ENCODE data around the gene HSDL2. TPM values are rescaled to one million over a fixed set of nuclear protein-coding genes. Genes with fewer than 3 reads are reported as not detected.
A peak's percentile ranks its signal among the peaks of the same experiment; 100 is the strongest.
"Not testable (repeated sequence)": the region's sequence is repeated elsewhere in the genome, so short reads cannot be mapped to it uniquely, and the experiment has no call there.

The HSDL2 gene
- total RNA-seq, 1 experiment from 2014 or later = 60.6 TPM

GRCh38 chr9:112361601-112362000 lies 18.3 kb upstream of the HSDL2 start:
- Histone ChIP-seq H3K27me3 (ENCODE audit: insufficient read depth, low read depth) (no peaks in the 10 kb centered on the region), H2AFZ (no peak overlapping the region), H3K4me1 (replicated peaks; ENCODE audit: insufficient read depth) (peaks cover 11% of the 10 kb centered on the region; the same call in 1 of the 2 replicates), H3K4me3 (no peak overlapping the region), H4K20me1 (ENCODE audit: insufficient read depth) (no peaks in the 10 kb centered on the region), H3K9me3 (ENCODE audit: insufficient read depth, low read depth) (peaks cover 4% of the 10 kb centered on the region; the same call in 1 of the 2 replicates), H3F3A (ENCODE audit: insufficient read depth, low read depth) (peaks cover 16% of the 10 kb centered on the region; the same call in 1 of the 2 replicates), H3K79me2 (ENCODE audit: low read depth) (no peaks in the 10 kb centered on the region), H3K36me3 (ENCODE audit: low read depth) (no peaks in the 10 kb centered on the region), H3K27ac (no peak overlapping the region), H3K4me2 (peak overlapping the region; percentile 52; the same call in 1 of the 2 replicates), H3K9me2 (ENCODE audit: insufficient read depth) (no peaks in the 10 kb centered on the region)
- BruUV-seq (replicated peaks) = no TSS peak
- peak in 1 of 2 experiments; percentile 53 for DNase-seq
- ChIA-PET CTCF (interaction anchor here (0.8 to 2.3 kb wide), 3 partner anchors 18 to 286 kb away, joined by 4 to 9 read pairs (median 9); partner anchors contain the start of gene HSDL2), POLR2A (ENCODE audit: unreplicated experiment) (interaction anchor here (0.6 kb wide), 1 partner anchor 765 kb away, joined by 3 read pairs; no protein-coding TSS in a partner anchor)
- intact Hi-C loops (cut with micrococcal nuclease; ENCODE audit: unreplicated experiment) = loop anchor here (1.0 to 10.0 kb wide), 5 partner anchors 29 to 597 kb away; partner anchors contain the start of gene PTBP3
- TF ChIP-seq CTCF (conservative IDR thresholded peaks at IDR 0.05) (peak; percentile 78), EZH2 (IDR thresholded peaks at IDR 0.05; ENCODE audit: low read depth) (no peak)

GRCh38 chr9:112364761-112365160 lies 15.1 kb upstream of the HSDL2 start:
- H3K27ac ChIP-seq = no peak overlapping the region
- peaks cover 4% of the 10 kb centered on the region; the same call in 1 of the 2 replicates for H3K9me3 ChIP-seq (ENCODE audit: insufficient read depth, low read depth)
- no peaks in the 10 kb centered on the region for H3K9me2 ChIP-seq (ENCODE audit: insufficient read depth)
- H2AFZ ChIP-seq = no peak overlapping the region
- H3K4me2 ChIP-seq = no peak overlapping the region
- TF ChIP-seq EZH2 (IDR thresholded peaks at IDR 0.05; ENCODE audit: low read depth) (no peak), CTCF (conservative IDR thresholded peaks at IDR 0.05) (no peak)
- H4K20me1 ChIP-seq (ENCODE audit: insufficient read depth) = no peaks in the 10 kb centered on the region
- ChIA-PET POLR2A (ENCODE audit: unreplicated experiment) (no interaction called here), CTCF (no interaction called here)
- no peak for DNase-seq
- H3K4me3 ChIP-seq = no peak overlapping the region
- H3K27me3 ChIP-seq (ENCODE audit: insufficient read depth, low read depth) = no peaks in the 10 kb centered on the region
- H3K79me2 ChIP-seq (ENCODE audit: low read depth) = no peaks in the 10 kb centered on the region
- intact Hi-C loops (cut with micrococcal nuclease; ENCODE audit: unreplicated experiment) = loop anchor here (10.0 kb wide), 1 partner anchor 600 kb away; no protein-coding TSS in a partner anchor
- peaks cover 10% of the 10 kb centered on the region; the same call in 1 of the 2 replicates for H3K4me1 ChIP-seq (replicated peaks; ENCODE audit: insufficient read depth)
- no TSS peak for BruUV-seq (replicated peaks)
- H3F3A ChIP-seq (ENCODE audit: insufficient read depth, low read depth) = peaks cover 12% of the 10 kb centered on the region; the same call in 1 of the 2 replicates
- no peaks in the 10 kb centered on the region for H3K36me3 ChIP-seq (ENCODE audit: low read depth)

- H3K27me3 ChIP-seq (ENCODE audit: insufficient read depth, low read depth); H3K4me2 ChIP-seq; H3K36me3 ChIP-seq (ENCODE audit: low read depth); BruUV-seq (replicated peaks); H3K27ac ChIP-seq; H3K4me3 ChIP-seq; DNase-seq; POLR2A ChIA-PET (ENCODE audit: unreplicated experiment); H3K9me2 ChIP-seq (ENCODE audit: insufficient read depth); CTCF ChIA-PET; H3K9me3 ChIP-seq (ENCODE audit: insufficient read depth, low read depth); H3F3A ChIP-seq (ENCODE audit: insufficient read depth, low read depth); H3K4me1 ChIP-seq (replicated peaks; ENCODE audit: insufficient read depth); H2AFZ ChIP-seq; H4K20me1 ChIP-seq (ENCODE audit: insufficient read depth); H3K79me2 ChIP-seq (ENCODE audit: low read depth): not testable (repeated sequence)
- intact Hi-C loops (cut with micrococcal nuclease; ENCODE audit: unreplicated experiment) = loop anchor here (10.0 kb wide), 1 partner anchor 600 kb away; no protein-coding TSS in a partner anchor
Observed at GRCh38 chr9:112365257-112365656, 14.7 kb upstream of the HSDL2 start.

Measured in PC-9 (cell line).